ENCODE data around the gene MRPS26. TPM values are rescaled to one million over a fixed set of nuclear protein-coding genes. Genes with fewer than 3 reads are reported as not detected.

Gene MRPS26
- polyA plus RNA-seq, 1 donor = 60.8 TPM

GRCh38 chr20:3084283-3084985 lies 38.6 kb downstream of the MRPS26 start, which contains the start of gene AVP:
Gene AVP, minus strand, starts transcription at chr20:3084724. Its CDS starts 50 bp downstream, at chr20:3084674.
- peaks cover 4% of the 10 kb centered on the region for H3K4me1 ChIP-seq (ENCODE audit: control insufficient read depth, insufficient read depth, low read length)
- H3K4me3 ChIP-seq (ENCODE audit: low read length) = no peak within 1 kb of the TSS
- H3K27ac ChIP-seq (ENCODE audit: low read length) = no peak within 1 kb of the TSS
- DNase-seq = no peak
- 100% methylated on average over 2 of the region's 28 CpGs for WGBS (ENCODE audit: insufficient coverage, low lambda C conversion rate)
- H3K36me3 ChIP-seq (ENCODE audit: control insufficient read depth, insufficient read depth, low read length) = no peaks in the 10 kb centered on the region
- peaks cover 36% of the 10 kb centered on the region for H3K27me3 ChIP-seq (ENCODE audit: control insufficient read depth, insufficient read depth, low read length)
- H3K9me3 ChIP-seq (ENCODE audit: control insufficient read depth, low read depth, low read length) = peaks cover 2% of the 10 kb centered on the region

- Histone ChIP-seq H3K4me1 (ENCODE audit: control insufficient read depth, insufficient read depth, low read length) (peaks cover 4% of the 10 kb centered on the region), H3K9me3 (ENCODE audit: control insufficient read depth, low read depth, low read length) (peaks cover 2% of the 10 kb centered on the region), H3K36me3 (ENCODE audit: control insufficient read depth, insufficient read depth, low read length) (no peaks in the 10 kb centered on the region), H3K4me3 (ENCODE audit: low read length) (no peak overlapping the region), H3K27ac (ENCODE audit: low read length) (no peak overlapping the region), H3K27me3 (ENCODE audit: control insufficient read depth, insufficient read depth, low read length) (peaks cover 39% of the 10 kb centered on the region)
- DNase-seq = no peak
- no CpG with 5 or more reads among the region's 7 CpGs for WGBS (ENCODE audit: insufficient coverage, low lambda C conversion rate)
Measured at GRCh38 chr20:3084986-3085360, 39.1 kb downstream of the MRPS26 start.

- Histone ChIP-seq H3K9me3 (ENCODE audit: control insufficient read depth, low read depth, low read length) (peaks cover 2% of the 10 kb centered on the region), H3K27ac (ENCODE audit: low read length) (no peak overlapping the region), H3K36me3 (ENCODE audit: control insufficient read depth, insufficient read depth, low read length) (no peaks in the 10 kb centered on the region), H3K4me1 (ENCODE audit: control insufficient read depth, insufficient read depth, low read length) (peaks cover 4% of the 10 kb centered on the region), H3K4me3 (ENCODE audit: low read length) (no peak overlapping the region), H3K27me3 (ENCODE audit: control insufficient read depth, insufficient read depth, low read length) (peaks cover 39% of the 10 kb centered on the region)
- DNase-seq = no peak
- WGBS (ENCODE audit: insufficient coverage, low lambda C conversion rate) = no CpG with 5 or more reads among the region's 8 CpGs
Measured at GRCh38 chr20:3085571-3086072, 39.8 kb downstream of the MRPS26 start.

GRCh38 chr20:3088031-3088430 lies 42.2 kb downstream of the MRPS26 start:
- H3K4me3 ChIP-seq (ENCODE audit: low read length) = no peak overlapping the region
- WGBS (ENCODE audit: insufficient coverage, low lambda C conversion rate) = no CpG with 5 or more reads among the region's 7 CpGs
- H3K27ac ChIP-seq (ENCODE audit: low read length) = no peak overlapping the region
- no peaks in the 10 kb centered on the region for H3K4me1 ChIP-seq (ENCODE audit: control insufficient read depth, insufficient read depth, low read length)
- peaks cover 5% of the 10 kb centered on the region for H3K9me3 ChIP-seq (ENCODE audit: control insufficient read depth, low read depth, low read length)
- DNase-seq = no peak
- H3K27me3 ChIP-seq (ENCODE audit: control insufficient read depth, insufficient read depth, low read length) = peaks cover 38% of the 10 kb centered on the region
- no peaks in the 10 kb centered on the region for H3K36me3 ChIP-seq (ENCODE audit: control insufficient read depth, insufficient read depth, low read length)

GRCh38 chr20:3090565-3090964 lies 44.7 kb downstream of the MRPS26 start:
- peaks cover 3% of the 10 kb centered on the region for H3K4me1 ChIP-seq (ENCODE audit: control insufficient read depth, insufficient read depth, low read length)
- DNase-seq = no peak
- no peak overlapping the region for H3K27ac ChIP-seq (ENCODE audit: low read length)
- H3K4me3 ChIP-seq (ENCODE audit: low read length) = no peak overlapping the region
- peaks cover 35% of the 10 kb centered on the region for H3K27me3 ChIP-seq (ENCODE audit: control insufficient read depth, insufficient read depth, low read length)
- WGBS (ENCODE audit: insufficient coverage, low lambda C conversion rate) = no CpG with 5 or more reads among the region's 1 CpG
- H3K9me3 ChIP-seq (ENCODE audit: control insufficient read depth, low read depth, low read length) = peaks cover 3% of the 10 kb centered on the region
- H3K36me3 ChIP-seq (ENCODE audit: control insufficient read depth, insufficient read depth, low read length) = no peaks in the 10 kb centered on the region

GRCh38 chr20:3092611-3093379 lies 46.9 kb downstream of the MRPS26 start:
- Histone ChIP-seq H3K27ac (ENCODE audit: low read length) (no peak overlapping the region), H3K27me3 (ENCODE audit: control insufficient read depth, insufficient read depth, low read length) (peaks cover 35% of the 10 kb centered on the region), H3K4me1 (ENCODE audit: control insufficient read depth, insufficient read depth, low read length) (peaks cover 3% of the 10 kb centered on the region), H3K36me3 (ENCODE audit: control insufficient read depth, insufficient read depth, low read length) (no peaks in the 10 kb centered on the region), H3K4me3 (ENCODE audit: low read length) (peak overlapping the region; percentile 3), H3K9me3 (ENCODE audit: control insufficient read depth, low read depth, low read length) (peaks cover 3% of the 10 kb centered on the region)
- no CpG with 5 or more reads among the region's 81 CpGs for WGBS (ENCODE audit: insufficient coverage, low lambda C conversion rate)
- DNase-seq = peak in 1 of 2 donors; percentile 35

- WGBS (ENCODE audit: insufficient coverage, low lambda C conversion rate) = no CpG with 5 or more reads among the region's 10 CpGs
- peaks cover 3% of the 10 kb centered on the region for H3K4me1 ChIP-seq (ENCODE audit: control insufficient read depth, insufficient read depth, low read length)
- H3K4me3 ChIP-seq (ENCODE audit: low read length) = no peak overlapping the region
- no peak overlapping the region for H3K27ac ChIP-seq (ENCODE audit: low read length)
- H3K36me3 ChIP-seq (ENCODE audit: control insufficient read depth, insufficient read depth, low read length) = no peaks in the 10 kb centered on the region
- no peak for DNase-seq
- peaks cover 3% of the 10 kb centered on the region for H3K9me3 ChIP-seq (ENCODE audit: control insufficient read depth, low read depth, low read length)
- H3K27me3 ChIP-seq (ENCODE audit: control insufficient read depth, insufficient read depth, low read length) = peaks cover 35% of the 10 kb centered on the region
Measured at GRCh38 chr20:3093861-3094361, 48.1 kb downstream of the MRPS26 start.

- H3K4me1 ChIP-seq (ENCODE audit: control insufficient read depth, insufficient read depth, low read length) = peaks cover 3% of the 10 kb centered on the region
- no peak overlapping the region for H3K27ac ChIP-seq (ENCODE audit: low read length)
- peaks cover 3% of the 10 kb centered on the region for H3K9me3 ChIP-seq (ENCODE audit: control insufficient read depth, low read depth, low read length)
- H3K27me3 ChIP-seq (ENCODE audit: control insufficient read depth, insufficient read depth, low read length) = peaks cover 31% of the 10 kb centered on the region
- H3K36me3 ChIP-seq (ENCODE audit: control insufficient read depth, insufficient read depth, low read length) = no peaks in the 10 kb centered on the region
- no CpG with 5 or more reads among the region's 13 CpGs for WGBS (ENCODE audit: insufficient coverage, low lambda C conversion rate)
- H3K4me3 ChIP-seq (ENCODE audit: low read length) = no peak overlapping the region
- DNase-seq = no peak
Measured at GRCh38 chr20:3094848-3095629, 49.2 kb downstream of the MRPS26 start.
